Heart right ventricle (tissue), 16 donors: Measurements from ENCODE around the gene COL18A1. TPM values are rescaled to one million over a fixed set of nuclear protein-coding genes. Genes with fewer than 3 reads are reported as not detected.

ENCODE experiments used
- ATAC-seq, 8 donors: fragments of 200-7000 bp; cut with Tn5 transposase; one replicate each; pipeline ENCODE4 v1.9.1; 2020; ENCODE audit warnings: mild to moderate bottlenecking in 8 of 8, moderate library complexity in 8 of 8, moderate number of reproducible peaks in 1 of 8
- DNase-seq, 2 donors: peaks; one replicate each; pipeline ENCODE4 v3.0.0-alpha.2; 2020
- H3K27ac ChIP-seq, 10 donors: fragments of 200-600 bp; sonication (generic) in 2 of 10; one replicate each; pipeline versions ENCODE4 v1.5.0 to v1.8.0; 2020 to 2022; ENCODE audit warnings: mild to moderate bottlenecking in 3 of 10
- H3K27me3 ChIP-seq, 7 donors: fragments of 200-600 bp; one replicate each; pipeline ENCODE4 v1.8.0; 2021 to 2022; ENCODE audit warnings: mild to moderate bottlenecking in 2 of 7
- H3K36me3 ChIP-seq, 9 donors: fragments of 200-600 bp; sonication (generic) in 1 of 9; one replicate each; pipeline versions ENCODE4 v1.5.0 to v1.8.0; 2020 to 2022; ENCODE audit warnings: mild to moderate bottlenecking in 2 of 9
- H3K4me1 ChIP-seq, 9 donors: fragments of 200-600 bp; sonication (generic) in 1 of 9; one replicate each; pipeline versions ENCODE4 v1.5.0 to v1.8.0; 2020 to 2022; ENCODE audit warnings: mild to moderate bottlenecking in 4 of 9
- H3K4me3 ChIP-seq, 10 donors: fragments of 200-600 bp; sonication (generic) in 2 of 10; one replicate each; pipeline versions ENCODE4 v1.5.0 to v1.8.0; 2020 to 2022; ENCODE audit warnings: mild to moderate bottlenecking in 7 of 10, moderate library complexity in 2 of 10
- H3K9me3 ChIP-seq, 11 donors: fragments of 200-600 bp in 10 of 11; sonication (generic) in 2 of 11; one replicate each; pipeline versions ENCODE4 v1.5.0 to v1.8.0; 2013 to 2022; ENCODE audit warnings: mild to moderate bottlenecking in 2 of 11, control low read depth in 1 of 11, moderate library complexity in 1 of 11
- WGBS, 2 donors: extraction: QIAGEN DNeasy Blood & Tissue Kit; methylation state at CpG; one replicate each; pipeline ENCODE4 v1.1.7; 2013; ENCODE audit warnings: inconsistent platforms in 1 of 2; 5-methylcytosine and 5-hydroxymethylcytosine counted together
- intact Hi-C, 10 donors: fragments of 100-400 bp; cut with DNase I; formaldehyde crosslinking; loops; one replicate each; pipeline versions ENCODE4 v1.11.1 to v1.14.2; 2022
- polyA plus RNA-seq, 2 donors: library from polyadenylated mRNA; stranded (reverse); fragments of 200-250 nt; gene quantifications; one replicate each; pipeline ENCODE4 v1.2.3, GENCODE V29; 2013
- total RNA-seq, 10 donors: library from RNA; stranded (reverse); fragmentation: NEBNext Ultra II Directional in 3 of 10; extraction: Animal tissue kit (Norgen Biotek cat#: 25700) in 3 of 10; gene quantifications; one replicate each; pipeline versions ENCODE4 v1.2.1 to v1.2.4, GENCODE V29; 2021 to 2023
- TF ChIP-seq, protein P1 (sequence below), 9 donors: fragments of 200-600 bp; sonication (generic) in 2 of 9; IDR thresholded peaks; one replicate each; pipeline versions ENCODE4 v1.5.0 to v1.8.0; 2021 to 2022; ENCODE audit warnings: antibody characterized with exemption in 9 of 9, mild to moderate bottlenecking in 5 of 9, moderate library complexity in 1 of 9
- donor health status: Arrhythmogenic right ventricular cardiomyopathy.
- donor health status: ischemic (EF 13 %, LVEDD 7.1; RV severe dilation, severe dysfunction).
- donor health status: healthy with polysubstance abuse.
- donor health status: DM: no; HTN: yes; CAD: no.
- donor health status: DM: no; HTN: no; CAD: no.
- donor health status: ischemic (EF 25% LVEDD 6.9; RV normal size, moderate dysfunction).
- donor health status: ischemic (EF 25% LVEDD 5.7; RV mildly dilated, moderate dysfunction).
- donor health status: healthy.
- donor health status: DM: yes; HTN: yes; CAD: no.
- donor health status: Ischemic cardiomyopathy.
- donor health status: ischemic (EF 35%, LVEDD 5.7; RV mildly dilated, moderate dysfunction).
- donor health status: nonischemic (EF 11% LVEDD 7.7; RV severe dilation, severe dysfunction).
- donor health status: DM: yes; HTN: yes; CAD: no.
- donor health status: PGD.
- donor health status: ischemic (EF 29% LVEDD 5.4; RV normal size, mild dysfunction).
- donor health status: nonischemic (EF 23%, LVEDD 6.1; RV moderate dilation, normal function).

Gene COL18A1
- total and polyA plus RNA-seq, 12 donors = 33.7 to 87.1 (median 52.6) TPM

GRCh38 chr21:45545236-45545570 is 140.2 kb downstream of the COL18A1 start:
- H3K36me3 ChIP-seq = no peaks in the 10 kb centered on the region
- no peak for ATAC-seq
- intact Hi-C loops = no loop called here
- DNase-seq = no peak
- H3K4me3 ChIP-seq = no peak overlapping the region
- H3K9me3 ChIP-seq = peaks cover 0 to 7% (median 0%) of the 10 kb centered on the region in 11 donors
- H3K27ac ChIP-seq = no peak overlapping the region
- no peaks in the 10 kb centered on the region for H3K27me3 ChIP-seq
- 92 to 93% methylated on average over 6 of the region's 6 CpGs for whole genome bisulfite sequencing, 2 donors
- TF ChIP-seq, protein P1, sequence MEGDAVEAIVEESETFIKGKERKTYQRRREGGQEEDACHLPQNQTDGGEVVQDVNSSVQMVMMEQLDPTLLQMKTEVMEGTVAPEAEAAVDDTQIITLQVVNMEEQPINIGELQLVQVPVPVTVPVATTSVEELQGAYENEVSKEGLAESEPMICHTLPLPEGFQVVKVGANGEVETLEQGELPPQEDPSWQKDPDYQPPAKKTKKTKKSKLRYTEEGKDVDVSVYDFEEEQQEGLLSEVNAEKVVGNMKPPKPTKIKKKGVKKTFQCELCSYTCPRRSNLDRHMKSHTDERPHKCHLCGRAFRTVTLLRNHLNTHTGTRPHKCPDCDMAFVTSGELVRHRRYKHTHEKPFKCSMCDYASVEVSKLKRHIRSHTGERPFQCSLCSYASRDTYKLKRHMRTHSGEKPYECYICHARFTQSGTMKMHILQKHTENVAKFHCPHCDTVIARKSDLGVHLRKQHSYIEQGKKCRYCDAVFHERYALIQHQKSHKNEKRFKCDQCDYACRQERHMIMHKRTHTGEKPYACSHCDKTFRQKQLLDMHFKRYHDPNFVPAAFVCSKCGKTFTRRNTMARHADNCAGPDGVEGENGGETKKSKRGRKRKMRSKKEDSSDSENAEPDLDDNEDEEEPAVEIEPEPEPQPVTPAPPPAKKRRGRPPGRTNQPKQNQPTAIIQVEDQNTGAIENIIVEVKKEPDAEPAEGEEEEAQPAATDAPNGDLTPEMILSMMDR (IDR thresholded peaks at IDR 0.05) = no peak
- H3K4me1 ChIP-seq = peaks cover 0 to 22% (median 9%) of the 10 kb centered on the region in 9 donors

GRCh38 chr21:45545691-45546531 is 140.9 kb downstream of the COL18A1 start:
- intact Hi-C loops = no loop called here
- no peaks in the 10 kb centered on the region for H3K27me3 ChIP-seq
- H3K4me3 ChIP-seq = no peak overlapping the region
- peaks cover 0 to 26% (median 9%) of the 10 kb centered on the region in 9 donors for H3K4me1 ChIP-seq
- no peak overlapping the region for H3K27ac ChIP-seq
- TF ChIP-seq, protein P1 (IDR thresholded peaks at IDR 0.05) = no peak
- 88 to 90% methylated on average over 22 of the region's 22 CpGs for WGBS, 2 donors
- no peaks in the 10 kb centered on the region for H3K36me3 ChIP-seq
- ATAC-seq (no peak), DNase-seq (peak in 1 of 2 donors; percentile 2)
- peaks cover 0 to 7% (median 0%) of the 10 kb centered on the region in 11 donors for H3K9me3 ChIP-seq

- TF ChIP-seq, protein P1 (IDR thresholded peaks at IDR 0.05) = no peak
- intact Hi-C loops = no loop called here
- peaks cover 0 to 7% (median 0%) of the 10 kb centered on the region in 11 donors for H3K9me3 ChIP-seq
- ATAC-seq (no peak), DNase-seq (no peak)
- no peaks in the 10 kb centered on the region for H3K36me3 ChIP-seq
- H3K4me3 ChIP-seq = no peak overlapping the region
- peaks cover 0 to 27% (median 0%) of the 10 kb centered on the region in 9 donors for H3K4me1 ChIP-seq
- H3K27ac ChIP-seq = no peak overlapping the region
- no peaks in the 10 kb centered on the region for H3K27me3 ChIP-seq
- 84% methylated on average over 16 of the region's 16 CpGs for WGBS, 2 donors
Observed at GRCh38 chr21:45546636-45547544, 141.9 kb downstream of the COL18A1 start.

DNA sequence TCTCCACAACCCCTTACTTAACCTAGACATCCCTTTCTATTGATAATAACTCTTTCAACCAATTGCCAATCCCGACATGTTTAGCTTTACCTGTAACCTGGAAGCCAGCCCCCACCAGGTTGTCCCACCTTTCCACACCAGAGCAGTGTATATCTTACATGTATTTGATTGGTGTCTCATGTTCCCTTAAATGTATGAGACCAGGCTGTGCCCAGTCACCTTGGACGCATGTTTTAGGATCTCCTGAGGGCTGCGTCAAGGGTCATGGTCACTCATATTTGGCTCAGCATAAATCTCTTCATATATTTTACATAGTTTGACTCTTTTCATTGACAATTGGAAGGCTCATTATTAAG is 142.6 kb downstream of the COL18A1 start:
- Histone ChIP-seq H3K27ac (no peak overlapping the region), H3K36me3 (no peaks in the 10 kb centered on the region), H3K27me3 (peaks cover 0 to 5% (median 0%) of the 10 kb centered on the region in 7 donors), H3K4me3 (no peak overlapping the region), H3K4me1 (peaks cover 0 to 34% (median 0%) of the 10 kb centered on the region in 9 donors), H3K9me3 (peaks cover 0 to 7% (median 0%) of the 10 kb centered on the region in 11 donors)
- no peak for DNase-seq
- 78 to 93% methylated on average over 3 of the region's 3 CpGs for WGBS, 2 donors
- TF ChIP-seq, protein P1 (IDR thresholded peaks at IDR 0.05) = no peak
- intact Hi-C loops = no loop called here
- ATAC-seq = no peak
